Left ventricle myocardium superior (tissue), 1 donor: ENCODE results near the gene ERFL. TPM values are rescaled to one million over a fixed set of nuclear protein-coding genes. Genes with fewer than 3 reads are reported as not detected.
"Not testable (repeated sequence)": the region's sequence is repeated elsewhere in the genome, so short reads cannot be mapped to it uniquely, and the experiment has no call there.

Experiments used
- ATAC-seq: fragments of 200-7000 bp; cut with Tn5 transposase; one replicate; pipeline ENCODE4 v1.9.1; 2020; ENCODE audit warnings: mild to moderate bottlenecking, moderate library complexity
- DNase-seq: peaks from one replicate; pipeline ENCODE4 v3.0.0-alpha.2; 2020
- intact Hi-C: fragments of 100-400 bp; cut with micrococcal nuclease; formaldehyde crosslinking; loops from one replicate; pipeline ENCODE4 v1.11.0; 2022
- total RNA-seq: library from RNA; stranded (reverse); fragmentation: NEBNext Ultra II Directional; extraction: Animal tissue kit (Norgen Biotek cat#: 25700); gene quantifications from one replicate; pipeline ENCODE4 v1.2.1, GENCODE V29; 2021
- donor health status: DM: no; HTN: yes; CAD: no; lungs with severe emphysema.

ERFL gene
- total RNA-seq, 1 donor from 2014 or later: not detected

DNA sequence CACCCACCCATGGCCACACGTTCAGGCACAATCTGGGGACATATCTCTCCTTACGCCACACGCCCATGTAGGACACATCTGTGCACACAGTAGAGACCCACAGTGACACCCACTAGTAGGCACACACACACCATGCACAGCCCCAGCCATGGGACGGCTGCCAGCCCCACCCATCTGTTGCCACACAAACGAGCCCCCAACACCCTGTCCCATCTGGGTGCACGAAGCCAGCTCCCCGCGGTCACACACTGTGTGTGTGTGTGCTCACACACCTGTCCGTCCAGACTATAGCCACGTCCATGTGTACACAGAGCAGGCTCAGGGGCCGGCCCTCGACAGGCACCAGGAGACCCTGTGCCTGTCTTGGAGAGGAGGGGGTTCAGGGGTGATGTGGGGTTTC lies 10.6 kb downstream of the ERFL start:
- no peak for DNase-seq
- intact Hi-C loops: no loop called here
- no peak for ATAC-seq

DNA sequence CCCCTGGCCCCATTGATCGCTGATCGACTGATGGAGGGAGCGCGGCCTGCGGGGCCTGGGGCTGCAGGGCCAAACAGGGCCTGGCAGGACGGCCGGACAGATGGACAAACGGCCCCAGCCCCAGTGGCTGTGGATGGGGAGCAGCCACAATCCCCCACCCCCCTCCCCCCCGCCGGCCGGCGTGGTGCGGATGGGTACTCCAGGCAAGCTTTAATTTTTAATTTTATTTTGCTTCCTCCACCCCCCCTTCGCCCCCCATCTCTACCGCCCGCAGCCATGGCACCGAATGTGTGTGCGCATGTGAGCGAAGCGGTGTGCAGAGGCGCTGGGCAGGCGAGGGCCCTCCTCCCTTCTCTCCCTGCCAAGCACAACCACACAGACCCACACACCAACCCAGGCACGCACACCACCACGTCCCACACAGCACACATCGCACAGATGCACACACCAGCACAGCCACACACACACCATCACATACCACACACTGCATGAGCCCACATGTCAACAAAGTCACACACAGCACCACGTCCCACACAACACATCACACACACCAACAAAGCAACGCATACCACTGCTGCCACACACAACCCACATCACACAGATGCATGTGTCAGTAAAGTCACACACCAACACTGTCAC lies 12.4 kb downstream of the ERFL start:
- intact Hi-C loops: no loop called here
- DNase-seq (no peak), ATAC-seq (no peak)

DNA sequence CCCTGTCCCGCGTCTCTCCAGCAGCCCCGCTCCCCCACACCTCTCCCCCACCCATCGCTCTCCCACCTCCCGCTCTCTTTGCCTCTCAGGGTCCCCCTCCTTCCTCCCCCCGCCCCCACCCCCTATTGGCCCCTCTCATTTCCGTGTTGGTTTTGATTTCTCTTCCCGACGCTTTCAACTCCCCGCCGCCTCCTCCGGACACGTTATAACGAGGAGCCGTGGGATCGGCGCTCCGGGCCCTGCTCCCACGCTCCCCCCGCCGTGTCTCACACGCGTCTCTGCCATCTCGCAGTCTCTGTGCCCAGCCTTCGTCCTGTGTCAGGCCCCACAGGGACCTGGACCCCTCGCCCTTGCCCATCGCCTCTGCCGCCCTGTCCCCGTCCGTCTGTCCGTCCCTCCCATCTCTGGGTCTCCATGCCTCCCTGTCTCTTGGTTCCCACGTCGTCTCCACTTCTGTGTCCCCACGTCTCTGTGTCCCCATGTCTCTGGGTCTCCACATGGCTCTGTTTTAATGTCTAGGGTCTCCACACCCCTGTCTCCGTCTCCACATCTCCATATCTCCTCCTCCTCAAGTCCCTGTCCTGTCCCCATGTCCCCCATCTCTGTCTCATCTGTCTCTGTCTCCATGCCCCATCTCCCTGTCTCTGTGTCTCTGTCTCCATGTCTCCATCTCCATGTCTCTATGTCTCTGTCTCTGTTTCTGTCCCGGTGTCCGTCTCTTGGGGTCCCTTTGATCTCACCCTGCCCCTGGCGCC lies 13.1 kb downstream of the ERFL start:
- no peak for DNase-seq
- ATAC-seq: no peak

DNA sequence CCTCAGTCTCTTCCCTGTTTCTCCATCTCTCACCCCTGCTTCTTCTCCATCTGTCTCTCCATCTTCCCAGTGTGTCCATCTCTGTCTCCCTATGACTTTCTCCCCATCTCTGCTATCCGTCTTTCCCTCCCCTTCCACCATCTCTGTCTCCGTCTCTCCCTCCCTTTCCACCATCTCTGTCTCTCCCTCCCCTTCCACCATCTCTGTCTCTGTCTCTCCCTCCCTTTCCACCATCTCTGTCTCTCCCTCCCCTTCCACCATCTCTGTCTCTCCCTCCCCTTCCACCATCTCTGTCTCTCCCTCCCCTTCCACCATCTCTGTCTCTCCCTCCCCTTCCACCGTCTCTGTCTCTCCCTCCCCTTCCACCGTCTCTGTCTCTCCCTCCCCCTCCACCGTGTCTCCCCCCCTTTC lies 13.8 kb downstream of the ERFL start:
- DNase-seq, intact Hi-C loops, ATAC-seq: not testable (repeated sequence)

More for the DNA sequence above, 13.1 kb downstream of the ERFL start:
- intact Hi-C loops: no loop called here

DNA sequence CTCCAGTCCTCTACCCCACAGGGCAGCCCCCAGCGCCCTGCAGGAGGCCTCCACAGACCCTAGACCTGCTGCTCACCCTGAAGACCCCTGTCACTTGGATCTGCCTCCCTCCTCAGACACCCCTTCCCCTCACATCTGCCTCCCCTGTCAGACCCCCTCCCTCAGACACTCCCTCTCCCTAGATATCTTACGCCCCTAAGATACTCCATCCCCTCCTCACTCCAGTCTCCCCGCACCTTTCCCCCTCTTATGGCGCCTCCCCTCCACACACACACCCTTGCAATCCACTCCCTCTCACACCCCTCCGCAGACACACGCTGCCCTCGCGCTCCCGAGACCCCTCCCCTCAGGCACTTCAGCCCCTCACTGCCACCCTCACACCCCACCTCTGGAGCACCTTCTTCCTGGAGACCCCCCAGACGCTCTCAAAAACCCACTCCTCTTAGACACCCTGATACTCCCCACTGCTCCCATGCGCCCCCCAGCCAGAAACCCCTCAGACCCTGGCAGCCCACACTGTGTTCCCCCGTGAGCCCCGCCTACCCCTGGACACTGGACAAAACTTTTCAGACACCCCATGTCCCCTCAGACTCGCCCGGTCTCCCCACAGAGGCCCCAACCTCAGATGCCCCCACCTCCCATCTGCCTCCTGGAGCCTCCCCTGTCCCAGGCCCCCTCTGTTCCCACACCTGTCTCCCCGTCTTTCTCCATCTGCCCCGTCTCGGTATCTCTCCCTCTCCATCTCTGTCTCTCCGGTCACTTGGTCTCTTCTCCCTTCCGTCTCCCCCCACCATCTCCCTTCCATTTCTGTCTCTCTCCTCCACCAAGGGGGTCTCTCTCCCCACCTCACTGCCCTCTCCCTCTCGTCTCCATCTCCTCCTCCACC lies 14.5 kb downstream of the ERFL start:
- DNase-seq (no peak), ATAC-seq (no peak)
- intact Hi-C loops: no loop called here

DNA sequence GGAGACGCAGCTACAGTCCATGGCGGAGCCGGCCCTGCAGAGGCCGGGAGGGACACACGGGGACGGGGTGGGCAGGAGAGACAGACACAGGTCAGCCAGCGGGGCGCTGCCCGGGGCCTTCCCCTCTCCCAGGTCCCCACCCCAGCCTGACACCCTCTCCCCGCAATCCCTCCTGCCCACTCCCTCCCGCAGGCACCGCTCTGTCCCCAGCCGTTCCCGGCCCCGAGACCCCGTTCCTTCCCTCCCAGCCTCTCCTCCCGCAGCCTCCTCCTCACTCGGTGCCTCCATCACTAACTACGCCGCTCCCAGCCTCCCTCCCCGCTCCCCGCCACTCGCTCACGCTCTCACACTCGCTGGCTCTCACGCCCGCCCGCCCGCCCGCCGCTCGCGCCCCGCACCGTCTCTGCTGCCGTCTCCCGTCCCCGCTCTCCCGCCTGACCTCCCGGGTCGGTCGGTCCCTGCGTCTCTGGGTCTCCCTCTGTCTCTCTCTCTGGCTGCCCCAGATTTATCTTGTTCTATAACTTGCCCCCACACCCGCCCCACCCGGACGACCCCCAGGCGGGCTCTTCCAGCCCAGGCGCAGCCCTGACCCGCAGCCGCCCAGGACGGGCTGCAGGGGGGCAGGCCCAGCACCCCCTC lies 15.2 kb downstream of the ERFL start:
- ATAC-seq: no peak
- intact Hi-C loops: no loop called here
- no peak for DNase-seq

DNA sequence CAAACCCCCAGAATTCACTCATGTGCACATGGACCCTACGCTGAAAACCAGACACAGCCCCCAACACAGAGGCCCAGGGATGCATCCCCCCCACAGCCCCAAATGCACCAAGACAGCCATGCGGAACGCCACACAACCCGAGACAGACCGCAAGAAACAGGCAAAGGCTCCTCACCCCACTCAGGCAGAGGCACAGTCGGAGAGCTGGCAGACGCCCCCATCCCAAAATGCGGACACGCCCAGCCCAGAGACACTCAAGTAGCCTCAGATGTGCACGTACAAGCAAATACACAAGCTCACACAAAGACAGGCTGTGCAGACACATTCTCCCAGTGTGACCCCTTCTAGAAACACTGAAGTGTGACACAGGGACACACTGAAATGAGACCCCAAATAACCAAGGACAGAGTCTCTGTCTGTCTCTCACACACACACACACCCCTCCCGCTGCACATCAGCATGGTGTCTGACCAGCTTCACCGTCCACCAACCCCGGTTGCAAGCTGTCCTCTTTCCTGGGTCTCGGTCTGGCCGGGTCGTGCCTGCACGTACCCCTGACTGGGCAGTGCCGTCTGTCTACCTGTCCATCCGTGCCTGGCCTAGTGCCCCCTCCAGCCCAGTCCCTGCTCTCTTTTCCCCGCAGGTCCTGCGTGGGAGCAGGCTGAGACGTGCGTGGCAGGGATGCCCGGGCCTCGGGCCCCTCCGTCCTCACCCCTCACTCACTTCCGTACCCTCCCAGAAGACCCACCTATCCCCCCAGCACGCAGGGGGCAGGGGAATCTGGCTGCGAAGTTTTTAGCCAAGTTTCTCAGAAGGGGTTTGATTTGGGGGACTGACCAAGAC lies 16.1 kb downstream of the ERFL start:
- ATAC-seq (no peak), DNase-seq (no peak)
- intact Hi-C loops: no loop called here

DNA sequence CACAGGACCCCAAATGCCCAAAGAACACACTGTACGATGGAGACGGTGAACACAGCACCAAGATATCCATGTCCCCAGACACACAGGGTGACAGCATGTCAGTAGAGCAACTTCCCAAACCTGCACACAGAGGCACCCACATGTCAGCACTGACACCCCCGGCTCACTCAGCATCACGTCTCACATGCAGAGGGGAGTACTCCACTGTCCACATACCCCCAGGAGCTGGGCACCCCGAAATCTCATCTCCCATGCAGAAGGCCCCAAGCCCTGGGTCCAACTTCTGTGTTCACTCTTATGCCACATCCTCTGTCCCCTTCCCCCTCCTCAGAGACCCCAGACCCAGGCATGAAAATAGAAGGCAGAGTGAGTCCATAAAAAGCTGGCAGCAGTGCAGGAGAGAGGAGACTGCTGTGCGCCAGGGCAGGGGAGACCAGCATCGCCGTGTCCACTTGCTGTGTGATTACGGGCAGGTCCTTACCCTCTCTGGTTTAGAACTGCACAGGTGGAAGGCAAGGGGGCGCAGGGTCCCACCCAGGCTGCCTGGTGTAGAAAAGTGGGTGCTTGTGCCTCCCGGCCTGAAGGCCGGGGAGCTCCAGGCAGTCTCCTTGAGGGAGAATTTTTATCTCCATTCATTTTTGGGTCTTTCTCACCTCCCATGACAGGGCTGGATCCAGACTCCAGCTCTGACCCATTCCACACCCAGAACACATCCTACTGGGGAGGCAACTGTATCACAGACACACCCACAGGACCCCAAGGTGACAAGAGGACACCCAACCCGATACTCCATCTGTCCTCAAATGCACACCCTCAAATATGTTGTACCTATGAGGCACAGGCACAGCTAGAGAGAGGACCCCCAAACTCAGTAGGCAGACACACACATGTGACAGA lies 17.0 kb downstream of the ERFL start:
- DNase-seq (no peak), ATAC-seq (no peak)
- intact Hi-C loops: no loop called here

DNA sequence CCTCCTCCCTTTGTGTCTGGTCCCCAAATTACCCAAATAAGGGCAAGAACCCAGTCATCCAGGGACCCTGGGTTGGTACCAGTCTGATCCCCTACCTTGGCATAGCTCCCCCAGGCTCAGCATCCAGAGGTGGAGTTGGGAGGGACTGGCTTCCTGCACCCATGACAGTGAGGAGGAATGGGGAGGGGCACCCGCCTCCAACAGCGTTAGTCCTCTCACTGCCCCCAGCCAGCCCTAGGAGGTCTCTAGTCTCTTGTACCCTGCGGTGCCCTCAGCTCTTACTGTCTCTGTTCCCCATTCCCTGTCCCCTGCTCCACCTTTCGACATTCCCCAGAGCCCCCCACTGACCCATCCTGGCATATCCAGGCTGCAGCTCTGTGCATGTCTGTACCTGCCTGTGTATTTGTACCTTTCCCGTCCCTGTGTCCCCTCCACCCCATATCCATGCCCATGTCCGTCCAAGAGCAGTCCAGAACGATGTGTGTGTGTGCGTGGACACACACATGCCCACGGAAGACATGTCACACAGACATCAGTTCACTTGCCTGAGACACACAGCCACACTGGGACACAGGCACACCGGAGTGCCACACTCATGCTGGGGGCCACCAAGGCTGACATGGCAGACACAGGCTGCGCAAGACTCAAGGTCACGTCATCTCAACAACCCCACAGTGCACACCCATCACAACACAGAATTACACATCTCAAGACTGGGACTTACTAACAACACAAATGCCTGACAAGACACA lies 17.8 kb downstream of the ERFL start:
- intact Hi-C loops: no loop called here
- DNase-seq: no peak
- no peak for ATAC-seq

DNA sequence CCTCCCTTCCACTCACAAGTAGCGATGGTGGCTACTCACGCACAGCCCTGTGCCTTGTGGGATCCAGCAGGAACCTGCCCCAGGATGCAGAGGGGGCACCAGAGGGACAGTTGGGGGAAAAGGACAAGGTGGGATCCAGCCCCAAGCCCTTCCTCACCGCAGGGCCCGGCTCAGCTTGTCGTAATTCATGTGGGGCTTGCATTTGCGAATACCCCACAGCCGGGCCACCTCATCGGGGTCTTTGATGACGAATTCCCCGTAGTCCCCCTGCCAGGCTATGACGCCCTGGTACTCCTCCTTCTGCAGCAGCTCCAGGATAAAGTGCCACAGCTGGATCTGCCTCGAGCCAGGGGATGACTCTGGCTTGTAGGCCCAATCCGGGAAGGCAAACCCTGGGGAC lies 18.5 kb downstream of the ERFL start:
- intact Hi-C loops: no loop called here
- DNase-seq (no peak), ATAC-seq (no peak)

DNA sequence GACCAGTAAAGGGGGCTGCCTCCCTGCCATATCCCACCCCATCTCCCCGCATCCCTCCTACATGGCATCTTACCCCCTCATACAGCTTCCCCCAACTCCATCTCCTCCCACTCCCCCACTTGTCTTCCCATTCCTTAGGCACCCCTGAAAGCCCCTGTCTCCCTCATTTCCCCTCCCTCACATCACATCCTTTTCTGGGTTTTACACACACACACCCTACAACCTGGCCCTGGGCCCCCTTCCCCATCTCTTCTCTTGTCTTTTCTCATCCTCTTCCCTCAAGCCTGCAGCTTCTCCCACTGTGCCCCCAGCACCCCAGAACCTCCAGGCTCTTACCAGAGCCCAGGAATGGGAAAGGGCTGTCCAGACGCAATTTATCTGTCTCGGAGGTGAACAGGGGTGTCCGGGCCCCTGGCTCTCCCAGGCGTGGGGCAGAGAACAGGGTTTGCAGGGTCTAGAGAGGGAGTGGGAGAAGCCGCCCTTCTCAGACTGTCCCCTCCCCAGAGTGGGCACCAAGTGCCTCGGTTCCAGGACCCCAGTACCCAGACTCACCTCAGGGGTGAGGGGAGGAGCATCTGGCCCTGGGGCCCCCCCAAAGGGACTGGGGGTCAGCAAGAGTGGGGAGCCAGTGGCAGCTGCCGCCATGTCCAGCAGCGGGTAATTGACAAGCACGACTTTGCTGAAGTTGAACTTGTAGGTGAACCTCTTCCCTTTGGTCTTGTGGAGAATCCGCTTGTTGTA lies 19.4 kb downstream of the ERFL start:
- intact Hi-C loops: no loop called here
- ATAC-seq (no peak), DNase-seq (no peak)

DNA sequence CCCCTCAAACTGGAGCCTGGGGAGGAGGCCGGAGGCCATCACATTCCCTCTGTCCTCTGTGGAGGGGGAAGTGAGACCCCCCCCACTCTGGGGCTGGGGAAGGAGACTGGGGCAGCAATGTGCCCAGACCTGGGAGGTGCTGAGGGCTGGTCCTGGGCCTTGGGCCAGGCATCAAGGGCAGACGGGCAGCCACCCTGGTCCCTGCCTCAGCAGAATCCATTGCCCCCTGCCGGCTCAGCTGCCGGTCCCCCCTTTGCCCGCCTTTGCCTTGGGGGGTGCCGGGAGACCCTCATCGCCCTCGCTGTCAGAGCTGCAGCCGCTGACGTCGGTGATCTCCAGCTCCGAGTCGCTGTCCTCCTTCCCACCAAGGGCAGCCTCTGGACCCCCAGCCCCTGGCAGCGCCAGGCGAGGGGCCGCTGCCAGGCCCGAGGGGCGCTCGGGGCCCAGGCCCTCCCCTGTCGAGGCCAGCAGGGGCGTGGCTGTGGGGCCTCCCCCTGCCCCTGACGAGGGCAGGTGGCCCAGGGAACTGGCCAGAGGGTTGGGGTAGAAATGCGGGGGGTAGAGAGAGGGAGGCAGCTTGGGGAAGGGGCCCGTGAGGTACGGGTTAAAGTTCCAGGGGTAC lies 20.1 kb downstream of the ERFL start:
- intact Hi-C loops: no loop called here
- no peak for ATAC-seq
- DNase-seq: no peak

DNA sequence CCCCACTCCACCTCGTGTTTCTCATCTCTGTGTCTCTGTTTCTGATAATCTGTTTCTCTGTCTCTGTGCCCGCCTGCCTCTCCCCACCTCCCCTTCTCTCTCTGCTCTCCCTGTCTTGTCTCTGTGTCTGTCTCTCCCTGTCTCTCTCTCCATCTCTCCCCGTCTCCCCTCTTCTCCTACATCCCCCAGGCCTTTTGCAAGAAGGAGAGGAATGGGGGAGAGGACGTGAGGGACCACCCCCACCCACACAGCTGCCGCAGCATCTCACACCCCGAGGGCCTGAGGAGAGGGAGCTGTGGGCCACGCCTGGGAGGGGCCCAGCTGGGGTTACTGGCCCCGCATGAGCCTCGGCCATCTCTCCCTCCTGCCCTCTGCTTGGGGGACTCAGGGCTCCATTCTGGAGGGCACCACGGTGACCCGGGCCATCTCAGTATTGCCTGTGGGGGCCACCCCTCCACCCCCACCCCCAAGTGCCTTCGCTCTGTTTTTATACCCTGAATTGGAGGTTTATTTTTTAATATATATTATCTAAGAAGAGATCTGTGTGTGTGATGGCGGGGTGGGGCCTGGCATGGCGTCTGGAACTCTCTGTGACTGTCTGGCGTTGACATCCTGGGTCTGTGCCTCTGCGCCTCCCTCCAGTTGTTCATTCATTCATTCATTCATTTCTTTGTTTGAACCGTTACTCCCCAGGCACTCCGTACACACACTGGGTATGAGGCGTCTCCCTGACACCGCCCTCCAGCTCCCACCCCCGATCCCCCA lies 21.2 kb downstream of the ERFL start:
- DNase-seq (no peak), ATAC-seq (no peak)
- intact Hi-C loops: no loop called here

DNA sequence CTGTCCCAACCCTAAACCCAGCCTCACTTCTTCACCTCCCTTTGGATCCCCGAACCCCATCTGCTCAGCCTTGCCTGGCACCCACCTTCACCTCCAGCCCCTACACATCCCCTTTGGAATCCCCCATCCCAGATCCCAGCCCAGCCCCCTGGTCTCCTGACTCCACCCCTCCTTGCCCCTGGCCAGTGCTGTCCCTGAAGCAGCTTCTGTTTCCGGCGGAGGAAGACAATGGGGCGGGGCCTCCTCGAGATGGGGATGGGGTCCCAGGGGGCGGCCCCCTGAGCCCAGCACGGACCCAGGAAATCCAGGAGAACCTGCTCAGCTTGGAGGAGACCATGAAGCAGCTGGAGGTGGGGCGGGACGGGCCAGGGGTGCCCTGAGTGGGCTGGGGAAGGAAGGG lies 22.0 kb downstream of the ERFL start:
- DNase-seq: no peak
- no peak for ATAC-seq
- intact Hi-C loops: no loop called here

DNA sequence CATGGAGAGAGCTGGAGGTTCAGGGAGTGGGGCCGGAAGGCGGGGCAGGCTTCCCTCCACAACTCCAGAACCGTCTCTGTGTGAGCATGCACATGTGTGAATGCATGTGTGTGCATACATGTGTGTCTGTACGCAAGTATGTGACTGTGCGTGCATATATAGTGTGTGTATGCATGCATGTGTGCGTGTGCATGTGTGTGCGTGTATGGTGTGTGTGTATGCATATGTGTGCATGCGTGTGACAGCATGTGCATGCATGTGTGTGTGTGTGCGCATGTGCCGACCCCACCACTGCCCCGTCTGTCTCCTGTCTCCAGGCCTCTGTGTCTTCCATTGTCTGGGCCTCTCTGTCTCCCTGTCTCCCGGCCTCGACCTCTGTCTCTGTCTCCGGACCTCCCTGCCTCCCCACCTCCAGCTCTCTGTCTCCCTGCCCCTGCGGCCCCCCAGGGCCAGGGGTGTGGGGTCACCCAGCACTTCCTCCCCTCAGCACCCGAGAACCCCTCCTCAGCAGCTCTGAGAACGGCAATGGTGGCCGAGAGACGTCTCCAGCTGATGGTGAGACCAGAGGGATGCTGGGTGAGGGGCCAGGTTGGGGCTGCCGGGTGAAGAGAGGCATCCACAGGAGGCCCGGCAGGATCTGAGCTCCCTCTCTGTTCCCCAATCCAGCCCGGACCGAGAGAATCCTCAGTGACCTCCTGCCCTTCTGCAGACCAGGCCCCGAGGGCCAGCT lies 22.8 kb downstream of the ERFL start:
- intact Hi-C loops: no loop called here
- no peak for DNase-seq
- no peak for ATAC-seq
